DND-41 (cell line): ENCODE data around the gene DTNB.

ENCODE experiments used
- ATAC-seq: fragments of 200-7000 bp; cut with Tn5 transposase; 3 replicates; pipeline ENCODE4 v1.9.1; 2021; ENCODE audit warnings: low read depth; ENCODE audit not compliant: insufficient read depth
- DNase-seq: peaks from one replicate; pipeline ENCODE4 v3.0.0-alpha.2; 2020
- H2AFZ ChIP-seq: 2 replicates; pipeline ENCODE4 v1.6.0; 2012; ENCODE audit warnings: low read depth, low read length
- H3K27ac ChIP-seq: 2 replicates; pipeline ENCODE4 v1.5.1; 2012; ENCODE audit warnings: low read length, inconsistent platforms
- H3K27me3 ChIP-seq: fragments of 200-600 bp; sonication (generic); 2 replicates; pipeline ENCODE4 v1.6.0; 2012; ENCODE audit warnings: low read length, mild to moderate bottlenecking, inconsistent platforms; ENCODE audit not compliant: insufficient read depth, poor library complexity
- H3K36me3 ChIP-seq: 2 replicates; pipeline ENCODE4 v1.5.1; 2012; ENCODE audit warnings: low read length, inconsistent platforms; ENCODE audit not compliant: insufficient read depth
- H3K4me1 ChIP-seq: 2 replicates; pipeline ENCODE4 v1.5.1; 2012; ENCODE audit warnings: mild to moderate bottlenecking, low read length; ENCODE audit not compliant: insufficient read depth
- H3K4me2 ChIP-seq: 2 replicates; pipeline ENCODE4 v1.6.0; 2012; ENCODE audit warnings: mild to moderate bottlenecking, moderate library complexity, low read length, inconsistent platforms; ENCODE audit not compliant: insufficient read depth
- H3K4me3 ChIP-seq, 2 experiments: fragments of 200-600 bp in 1 of 2; shearing (Covaris generic) in 1 of 2; 2 replicates each; pipeline ENCODE4 v1.5.1; 2012 to 2016; ENCODE audit warnings: inconsistent platforms in 2 of 2, low read length in 2 of 2, mild to moderate bottlenecking in 2 of 2, low read depth in 1 of 2, moderate library complexity in 1 of 2
- H3K79me2 ChIP-seq: 2 replicates; pipeline ENCODE4 v1.6.0; 2012; ENCODE audit warnings: low read length, inconsistent platforms; ENCODE audit not compliant: insufficient read depth
- H3K9ac ChIP-seq: 2 replicates; pipeline ENCODE4 v1.6.0; 2012; ENCODE audit warnings: low read depth, mild to moderate bottlenecking, inconsistent platforms, low read length, moderate library complexity
- H3K9me3 ChIP-seq: 2 replicates; pipeline ENCODE4 v1.5.1; 2012; ENCODE audit warnings: low read length, moderate library complexity, mild to moderate bottlenecking, inconsistent platforms; ENCODE audit not compliant: insufficient read depth, severe bottlenecking
- H4K20me1 ChIP-seq: 2 replicates; pipeline ENCODE4 v1.6.0; 2012; ENCODE audit warnings: low read length; ENCODE audit not compliant: insufficient read depth
- EZH2 ChIP-seq: IDR thresholded peaks from 3 replicates; pipeline ENCODE4 v1.6.1; 2012; ENCODE audit warnings: borderline replicate concordance, low read depth, mild to moderate bottlenecking, moderate library complexity, low read length, inconsistent platforms; ENCODE audit not compliant: severe bottlenecking
- TF ChIP-seq, protein P1 (sequence below): IDR thresholded peaks from 2 replicates; pipeline ENCODE4 v1.5.1; 2012; ENCODE audit warnings: borderline replicate concordance, low read length, moderate library complexity, mild to moderate bottlenecking; ENCODE audit not compliant: poor library complexity, severe bottlenecking; ENCODE audit errors: extremely low read depth

Gene DTNB

DNA sequence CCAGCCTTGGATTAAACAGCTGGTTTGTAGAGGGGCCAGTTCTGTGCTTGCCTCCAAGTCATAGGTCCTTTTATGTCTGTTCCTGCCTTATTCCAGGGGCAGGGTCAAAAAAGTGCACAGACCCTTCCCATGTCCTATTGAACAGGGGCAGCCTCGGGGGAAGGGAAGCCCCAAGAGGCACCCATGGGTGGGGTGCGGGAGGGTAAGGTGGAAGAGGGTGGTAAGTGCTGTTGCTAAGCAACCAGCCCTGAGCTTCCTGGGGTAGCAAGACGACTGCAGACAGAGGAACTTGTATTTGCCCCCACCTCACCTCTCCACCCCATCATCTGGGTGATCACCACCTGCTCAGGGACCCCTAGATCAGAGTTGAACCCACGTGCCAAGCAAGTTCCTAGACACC lies 339.4 kb downstream of the DTNB start:
- Histone ChIP-seq H3K4me2 (no peak overlapping the region), H3K36me3 (0 out of 2 replicates have a peak, but pooled peaks cover 7% of the 10 kb centered on the region), H2AFZ (no peak overlapping the region), H3K27ac (no peak overlapping the region), H3K9me3 (no peaks in the 10 kb centered on the region), H3K27me3 (no peaks in the 10 kb centered on the region), H3K4me3 (no peak overlapping the region), H3K79me2 (peaks cover 93% of the 10 kb centered on the region), H3K4me1 (peaks cover under 1% of the 10 kb centered on the region; the same call in 1 of the 2 replicates), H3K9ac (no peak overlapping the region), H4K20me1 (peaks cover 79% of the 10 kb centered on the region)
- ATAC-seq (no peak), DNase-seq (no peak)
- TF ChIP-seq, protein P1, sequence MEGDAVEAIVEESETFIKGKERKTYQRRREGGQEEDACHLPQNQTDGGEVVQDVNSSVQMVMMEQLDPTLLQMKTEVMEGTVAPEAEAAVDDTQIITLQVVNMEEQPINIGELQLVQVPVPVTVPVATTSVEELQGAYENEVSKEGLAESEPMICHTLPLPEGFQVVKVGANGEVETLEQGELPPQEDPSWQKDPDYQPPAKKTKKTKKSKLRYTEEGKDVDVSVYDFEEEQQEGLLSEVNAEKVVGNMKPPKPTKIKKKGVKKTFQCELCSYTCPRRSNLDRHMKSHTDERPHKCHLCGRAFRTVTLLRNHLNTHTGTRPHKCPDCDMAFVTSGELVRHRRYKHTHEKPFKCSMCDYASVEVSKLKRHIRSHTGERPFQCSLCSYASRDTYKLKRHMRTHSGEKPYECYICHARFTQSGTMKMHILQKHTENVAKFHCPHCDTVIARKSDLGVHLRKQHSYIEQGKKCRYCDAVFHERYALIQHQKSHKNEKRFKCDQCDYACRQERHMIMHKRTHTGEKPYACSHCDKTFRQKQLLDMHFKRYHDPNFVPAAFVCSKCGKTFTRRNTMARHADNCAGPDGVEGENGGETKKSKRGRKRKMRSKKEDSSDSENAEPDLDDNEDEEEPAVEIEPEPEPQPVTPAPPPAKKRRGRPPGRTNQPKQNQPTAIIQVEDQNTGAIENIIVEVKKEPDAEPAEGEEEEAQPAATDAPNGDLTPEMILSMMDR, result no peak
- no peak for TF ChIP-seq EZH2

DNA sequence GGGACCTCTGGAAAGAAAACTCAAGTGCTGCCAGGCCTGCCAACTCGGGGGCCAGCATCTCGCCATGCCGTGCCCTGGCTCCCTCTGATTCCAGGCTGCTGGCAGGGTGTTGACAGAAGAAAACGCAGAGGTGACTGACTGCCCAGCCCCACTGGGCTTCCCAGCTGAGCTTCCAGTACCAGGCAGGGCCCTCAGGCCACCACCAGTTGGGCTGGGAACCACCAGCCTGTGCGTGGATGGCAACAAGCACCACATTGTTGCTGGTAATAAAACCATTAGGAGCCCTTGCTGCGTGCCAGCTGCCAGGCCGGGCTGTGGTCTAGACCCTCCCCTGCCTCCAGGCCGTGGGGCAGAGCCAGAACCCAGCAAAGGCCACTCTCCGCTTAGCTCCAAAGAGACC lies 340.8 kb downstream of the DTNB start:
- Histone ChIP-seq H3K79me2 (peaks cover 93% of the 10 kb centered on the region), H3K4me1 (no peaks in the 10 kb centered on the region), H3K27ac (no peak overlapping the region), H3K9me3 (peaks cover 3% of the 10 kb centered on the region), H3K4me3 (no peak overlapping the region), H4K20me1 (peaks cover 66% of the 10 kb centered on the region), H2AFZ (no peak overlapping the region), H3K4me2 (no peak overlapping the region), H3K36me3 (peaks cover 10% of the 10 kb centered on the region; the same call in 1 of the 2 replicates), H3K27me3 (no peaks in the 10 kb centered on the region), H3K9ac (no peak overlapping the region)
- no peak for DNase-seq
- TF ChIP-seq, protein P1, result no peak
- no peak for TF ChIP-seq EZH2
- ATAC-seq, result no peak

DNA sequence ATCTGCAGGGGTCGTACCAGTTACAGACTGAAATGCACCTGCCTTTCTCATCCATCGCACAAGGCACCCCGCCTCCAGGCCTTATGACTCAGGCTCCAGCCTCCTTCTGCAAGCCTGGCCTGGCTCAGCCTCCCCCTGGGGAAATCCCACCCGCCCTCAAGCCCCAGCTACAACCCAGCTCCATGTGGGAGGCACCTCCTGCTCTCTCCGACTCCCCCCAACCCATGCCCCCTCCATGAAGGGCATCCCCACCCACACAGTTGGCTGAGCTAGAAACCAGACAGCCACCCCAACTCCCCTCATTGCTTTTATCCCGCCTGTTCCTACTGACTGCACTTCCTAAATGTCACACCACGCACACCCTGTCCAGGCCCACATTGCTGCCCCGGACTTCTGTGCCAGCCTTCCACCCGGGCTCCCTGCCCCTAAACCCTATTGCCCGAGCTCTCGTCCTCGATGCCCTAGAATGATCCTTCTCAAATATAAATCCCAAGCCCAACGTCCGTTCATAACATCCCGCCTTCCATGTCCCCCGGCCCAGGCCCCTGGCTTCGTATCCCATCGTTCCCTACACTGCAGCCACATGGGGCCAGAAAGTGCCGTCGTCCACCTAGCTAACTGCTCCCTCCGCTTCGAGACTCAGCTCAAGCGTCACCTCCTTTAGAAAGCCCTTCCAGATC lies 341.6 kb downstream of the DTNB start:
- Histone ChIP-seq H3K4me1 (no peaks in the 10 kb centered on the region), H3K4me3 (no peak overlapping the region), H3K4me2 (no peak overlapping the region), H3K27me3 (no peaks in the 10 kb centered on the region), H3K79me2 (peaks cover 87% of the 10 kb centered on the region), H2AFZ (no peak overlapping the region), H4K20me1 (peaks cover 60% of the 10 kb centered on the region), H3K36me3 (peaks cover 17% of the 10 kb centered on the region), H3K9ac (no peak overlapping the region), H3K9me3 (peaks cover 10% of the 10 kb centered on the region), H3K27ac (no peak overlapping the region)
- TF ChIP-seq, protein P1, result no peak
- no peak for TF ChIP-seq EZH2
- no peak for DNase-seq
- peak; percentile 17; the same call in 1 of the 3 replicates for ATAC-seq
